Measurements from ENCODE around the gene MS4A5.
"Not testable (repeated sequence)": the region's sequence is repeated elsewhere in the genome, so short reads cannot be mapped to it uniquely, and the experiment has no call there.

Gene MS4A5, protein sequence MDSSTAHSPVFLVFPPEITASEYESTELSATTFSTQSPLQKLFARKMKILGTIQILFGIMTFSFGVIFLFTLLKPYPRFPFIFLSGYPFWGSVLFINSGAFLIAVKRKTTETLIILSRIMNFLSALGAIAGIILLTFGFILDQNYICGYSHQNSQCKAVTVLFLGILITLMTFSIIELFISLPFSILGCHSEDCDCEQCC

DNA sequence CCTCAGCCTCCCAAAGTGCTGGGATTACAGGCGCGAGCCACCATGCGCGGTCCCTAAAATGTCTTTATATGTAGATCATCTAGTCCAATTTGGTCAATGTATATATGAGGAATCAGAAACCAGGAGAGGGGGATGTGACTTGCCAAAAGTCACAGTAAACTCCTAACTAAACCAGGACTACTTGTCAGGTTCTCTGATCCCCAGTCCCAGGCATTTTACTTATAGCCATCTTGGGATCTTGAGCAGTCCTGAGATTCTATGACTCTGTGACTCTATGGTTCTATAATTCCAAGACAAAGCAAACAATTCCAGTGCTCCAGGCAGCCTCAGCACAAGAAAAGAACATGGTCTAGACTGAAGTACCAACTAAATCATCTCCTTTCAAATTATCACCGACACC is at the start of gene MS4A5:
Gene MS4A5 (plus strand): TSS at position 301 of the 400 bp plus-strand sequence. CDS start 103 bp downstream, outside the sequence.
- DNase-seq, result no peak

DNA sequence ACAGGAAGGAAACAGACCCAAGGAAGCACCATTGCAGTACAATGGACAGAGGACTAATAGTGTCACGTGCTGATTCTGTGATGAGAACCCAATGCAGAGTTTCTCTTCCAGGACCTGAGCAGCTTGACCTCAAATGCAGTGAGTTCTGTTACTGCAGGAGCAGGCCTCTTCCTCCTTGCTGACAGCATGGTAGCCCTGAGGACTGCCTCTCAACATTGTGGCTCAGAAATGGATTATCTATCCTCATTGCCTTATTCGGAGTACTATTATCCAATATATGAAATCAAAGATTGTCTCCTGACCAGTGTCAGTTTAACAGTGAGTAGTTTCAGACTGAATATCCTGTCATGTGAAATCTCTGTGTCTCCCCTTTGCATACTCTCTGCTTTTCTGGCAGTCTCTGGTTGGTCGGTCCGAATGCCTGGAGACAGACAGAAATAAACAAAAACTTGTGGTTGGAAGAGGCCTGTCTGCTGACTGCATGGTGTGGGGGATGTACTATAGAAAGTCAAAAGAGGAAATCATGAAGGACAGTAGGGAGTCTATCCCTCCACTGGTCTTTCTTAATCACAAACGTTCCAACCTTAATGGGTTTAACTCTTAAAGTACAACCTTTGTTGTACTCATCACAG is 40.0 kb upstream of the MS4A5 start:
- DNase-seq, result no peak

- DNase-seq, result no peak
Measured at GRCh38 chr11:60390419-60390818, 39.0 kb upstream of the MS4A5 start.

DNA sequence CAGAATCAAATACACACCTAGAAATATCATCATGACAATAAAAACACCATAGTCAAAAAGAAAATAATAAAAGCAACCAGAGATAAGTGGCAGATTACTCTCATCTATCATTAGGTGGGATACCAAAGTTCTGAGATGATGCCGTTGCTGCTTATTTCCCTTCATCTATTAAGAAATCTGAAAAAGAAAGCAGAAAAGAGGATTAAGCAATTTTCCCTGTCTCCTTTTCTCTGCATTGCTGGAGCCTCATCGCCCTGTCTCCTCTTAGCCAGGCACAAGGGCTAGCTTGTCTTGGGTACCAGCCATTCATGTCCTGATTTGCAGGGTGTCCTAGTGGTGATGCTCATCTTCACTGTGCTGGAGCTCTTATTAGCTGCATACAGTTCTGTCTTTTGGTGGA is 37.0 kb upstream of the MS4A5 start:
- no peak for DNase-seq

DNA sequence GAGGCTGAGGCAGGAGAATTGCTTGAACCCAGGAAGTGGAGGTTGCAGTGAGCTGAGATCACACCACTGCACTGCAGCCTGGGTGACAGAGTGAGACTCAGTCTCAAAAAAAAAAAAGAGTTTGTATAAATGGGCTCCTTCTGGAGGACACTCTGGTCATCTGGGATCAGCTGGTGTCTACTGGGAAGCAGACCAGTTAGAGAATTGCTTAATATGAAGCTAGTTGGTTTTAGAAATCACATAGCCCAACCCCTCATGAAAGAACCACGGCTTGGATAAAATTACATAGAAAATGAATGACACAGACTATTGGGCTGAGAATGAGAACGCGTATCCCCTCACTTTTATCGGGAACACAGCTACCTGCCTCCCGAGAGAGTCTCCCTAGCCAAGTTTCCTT is 36.4 kb upstream of the MS4A5 start:
- DNase-seq, result no peak

- no peak for DNase-seq
Measured at GRCh38 chr11:60394666-60395380, 34.5 kb upstream of the MS4A5 start.

DNA sequence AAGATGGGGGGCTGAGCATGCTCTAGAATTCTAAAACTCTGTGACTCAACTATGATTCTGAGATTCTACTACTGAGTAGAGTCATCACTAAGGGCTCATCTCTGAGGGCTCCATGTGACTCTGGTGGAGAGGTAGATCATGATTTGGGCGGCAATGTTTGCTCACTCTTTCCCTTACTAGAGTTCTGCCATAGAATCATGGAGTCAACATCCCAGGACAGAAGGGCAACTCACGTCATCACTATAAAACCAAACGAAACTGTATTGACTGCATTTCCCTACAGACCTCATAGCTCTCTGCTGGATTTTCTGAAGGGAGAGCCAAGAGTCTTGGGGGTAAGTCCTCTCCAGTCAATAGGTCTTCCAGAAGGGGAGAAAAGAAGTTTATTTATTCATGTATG is 33.0 kb upstream of the MS4A5 start, which contains the start of gene MS4A14:
Gene MS4A14 (plus strand): TSS at position 78 of the 400 bp plus-strand sequence. CDS start 120 bp downstream, at position 198.
- DNase-seq, result no peak

GRCh38 chr11:60396799-60397198 is 32.6 kb upstream of the MS4A5 start:
- no peak for DNase-seq

GRCh38 chr11:60420015-60420414 is 9.4 kb upstream of the MS4A5 start:
- no peak for DNase-seq

- no peak for DNase-seq
Measured at GRCh38 chr11:60422609-60423008, 6.8 kb upstream of the MS4A5 start.

GRCh38 chr11:60428517-60428916 is 855 bp upstream of the MS4A5 start:
- no peak for DNase-seq

- no peak for DNase-seq
Measured at GRCh38 chr11:60431251-60431650, 1.9 kb downstream of the MS4A5 start.

- no peak for DNase-seq
Measured at GRCh38 chr11:60433401-60433800, 4.0 kb downstream of the MS4A5 start.

GRCh38 chr11:60447070-60447469 is 17.7 kb downstream of the MS4A5 start:
- DNase-seq, result no peak

- no peak for DNase-seq
Measured at GRCh38 chr11:60447846-60448245, 18.5 kb downstream of the MS4A5 start.

DNA sequence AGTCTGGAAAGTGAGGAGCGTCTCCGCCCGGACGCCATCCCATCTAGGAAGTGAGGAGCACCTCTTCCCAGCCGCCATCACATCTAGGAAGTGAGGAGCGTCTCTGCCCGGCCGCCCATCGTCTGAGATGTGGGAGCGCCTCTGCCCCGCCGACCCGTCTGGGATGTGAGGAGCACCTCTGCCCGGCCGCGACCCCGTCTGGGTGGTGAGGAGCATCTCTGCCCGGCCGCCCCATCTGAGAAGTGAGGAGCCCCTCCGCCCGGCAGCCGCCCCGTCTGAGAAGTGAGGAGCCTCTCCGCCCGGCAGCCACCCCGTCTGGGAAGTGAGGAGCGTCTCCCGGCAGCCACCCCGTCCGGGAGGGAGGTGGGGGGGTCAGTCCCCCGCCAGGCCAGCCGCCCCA is 21.8 kb downstream of the MS4A5 start:
- DNase-seq, result not testable (repeated sequence)

GRCh38 chr11:60454212-60454611 is 24.8 kb downstream of the MS4A5 start:
- no peak for DNase-seq

- DNase-seq, result no peak
Measured at GRCh38 chr11:60455531-60456042, 26.2 kb downstream of the MS4A5 start, which contains the start of gene MS4A1. Gene MS4A1, plus strand, starts transcription at chr11:60455847. Its CDS starts 6,528 bp downstream, at chr11:60462375.

DNA sequence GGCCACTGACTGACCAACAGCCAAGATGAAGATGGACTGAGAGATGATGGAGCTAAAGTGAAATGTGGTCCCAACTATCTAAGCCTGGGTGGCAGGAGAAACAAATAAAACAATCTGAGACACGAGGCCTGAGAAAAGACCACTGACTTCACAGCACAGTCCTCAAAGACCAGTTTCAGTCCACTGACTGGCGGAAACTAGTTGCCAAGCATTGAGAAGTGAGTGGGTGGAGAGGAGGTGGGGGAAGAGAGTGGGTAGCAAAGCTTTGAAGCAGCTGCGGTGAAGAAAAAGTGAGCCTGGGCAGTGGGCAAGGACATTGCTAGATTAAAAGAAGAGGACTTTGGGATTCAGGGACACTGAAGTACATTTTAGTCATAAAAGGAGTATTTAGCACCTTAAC is 28.2 kb downstream of the MS4A5 start:
- DNase-seq, result no peak

- no peak for DNase-seq
Measured at GRCh38 chr11:60459345-60459744, 30.0 kb downstream of the MS4A5 start.

DNA sequence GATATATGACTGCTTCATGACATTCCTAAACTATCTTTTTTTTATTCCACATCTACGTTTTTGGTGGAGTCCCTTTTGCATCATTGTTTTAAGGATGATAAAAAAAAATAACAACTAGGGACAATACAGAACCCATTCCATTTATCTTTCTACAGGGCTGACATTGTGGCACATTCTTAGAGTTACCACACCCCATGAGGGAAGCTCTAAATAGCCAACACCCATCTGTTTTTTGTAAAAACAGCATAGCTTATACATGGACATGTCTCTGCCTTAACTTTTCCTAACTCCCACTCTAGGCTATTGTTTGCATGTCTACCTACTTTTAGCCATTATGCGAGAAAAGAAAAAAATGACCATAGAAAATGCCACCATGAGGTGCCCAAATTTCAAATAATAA is 39.5 kb downstream of the MS4A5 start:
- no peak for DNase-seq

DNA sequence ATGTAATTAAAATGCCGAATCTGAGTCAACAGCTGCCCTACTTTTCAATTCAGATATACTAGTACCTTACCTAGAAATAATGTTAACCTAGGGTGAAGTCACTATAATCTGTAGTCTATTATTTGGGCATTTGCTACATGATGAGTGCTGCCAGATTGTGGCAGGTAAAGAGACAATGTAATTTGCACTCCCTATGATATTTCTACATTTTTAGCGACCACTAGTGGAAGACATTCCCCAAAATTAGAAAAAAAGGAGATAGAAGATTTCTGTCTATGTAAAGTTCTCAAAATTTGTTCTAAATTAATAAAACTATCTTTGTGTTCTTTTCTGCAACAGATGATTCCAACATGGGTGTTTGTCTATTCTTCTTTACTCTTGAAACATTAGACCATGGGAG is 40.4 kb downstream of the MS4A5 start:
- DNase-seq, result no peak

- no peak for DNase-seq
Measured at GRCh38 chr11:60477035-60477445, 47.7 kb downstream of the MS4A5 start.

DNA sequence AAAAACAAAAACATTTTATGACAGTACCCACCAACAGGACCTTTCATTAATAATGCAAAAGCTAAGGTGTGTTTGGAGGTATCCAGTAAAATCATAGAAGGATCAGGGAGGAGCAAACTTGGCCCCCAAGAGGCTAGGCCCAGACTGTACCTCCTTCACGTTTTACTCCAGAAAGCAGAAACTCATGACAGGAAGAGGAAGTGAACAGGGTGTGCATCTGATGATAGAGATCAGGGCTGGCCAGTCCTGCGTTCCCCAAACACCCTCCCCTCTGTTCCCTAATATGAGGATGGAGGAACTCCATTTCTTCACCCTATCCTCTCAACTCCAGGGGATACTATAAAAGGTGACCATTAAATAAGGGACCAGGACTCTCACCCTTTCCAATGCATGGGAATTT is 53.0 kb downstream of the MS4A5 start:
- DNase-seq, result no peak

Data from activated CD4-positive, alpha-beta T cell treated with anti-CD3 and anti-CD28 coated beads for 4 hours (primary cell).